H1 (cell line): ENCODE measurements around the gene ARL6IP4. TPM values are rescaled to one million over a fixed set of nuclear protein-coding genes. Genes with fewer than 3 reads are reported as not detected.

Experiments used
- CTCF ChIA-PET: fragments of 300-600 bp; sonication (Branson Sonifier 250); formaldehyde crosslinking; loops from one replicate; lab custom pipeline; 2021; ENCODE audit not compliant: partially characterized antibody; lab: Charles Lee
- POLR2A ChIA-PET: fragments of 300-600 bp; sonication (Branson Sonifier 250); formaldehyde crosslinking; loops from one replicate; lab custom pipeline; 2021; ENCODE audit warnings: inconsistent platforms; ENCODE audit not compliant: partially characterized antibody; lab: Charles Lee
- DNase-seq, 2 experiments: peaks; one replicate each; pipeline versions ENCODE4 v3.0.0 to v3.0.0-alpha.2; 2010 to 2022; ENCODE audit warnings: low spot score in 2 of 2, low read depth in 1 of 2, mixed read lengths in 1 of 2
- FAIRE-seq: peaks from 2 replicates; lab custom pipeline; 2011; peaks lifted over from hg19 to GRCh38; lab: Jason Lieb, UNC
- H2AFZ ChIP-seq: 2 replicates; pipeline ENCODE4 v1.8.1; 2012; ENCODE audit warnings: low read length, inconsistent platforms
- H2AK5ac ChIP-seq: 2 replicates; pipeline ENCODE4 v1.6.1; 2013; ENCODE audit warnings: low read depth, low read length
- H2BK120ac ChIP-seq: replicated peaks from 2 replicates; pipeline ENCODE3; 2013; ENCODE audit warnings: low read depth, low read length, inconsistent platforms
- H2BK12ac ChIP-seq: 2 replicates; pipeline ENCODE4 v1.6.1; 2013; ENCODE audit warnings: low read depth, low read length
- H2BK15ac ChIP-seq: 2 replicates; pipeline ENCODE4 v1.6.1; 2013; ENCODE audit warnings: low read length
- H2BK20ac ChIP-seq: 2 replicates; pipeline ENCODE4 v1.6.1; 2013; ENCODE audit warnings: low read length
- H2BK5ac ChIP-seq: 2 replicates; pipeline ENCODE4 v1.6.1; 2013; ENCODE audit warnings: low read depth, low read length
- H3K14ac ChIP-seq: 2 replicates; pipeline ENCODE4 v1.6.1; 2013; ENCODE audit warnings: inconsistent platforms; ENCODE audit not compliant: insufficient read length
- H3K18ac ChIP-seq: 2 replicates; pipeline ENCODE4 v1.6.1; 2013; ENCODE audit warnings: low read length; ENCODE audit errors: extremely low read depth
- H3K23ac ChIP-seq: 2 replicates; pipeline ENCODE4 v1.6.1; 2013; ENCODE audit warnings: inconsistent platforms; ENCODE audit not compliant: insufficient read length
- H3K23me2 ChIP-seq: 2 replicates; pipeline ENCODE4 v1.6.1; 2013; ENCODE audit warnings: low read depth, low read length
- H3K27ac ChIP-seq: 2 replicates; pipeline ENCODE4 v1.6.1; 2011; ENCODE audit warnings: low read depth, low read length, inconsistent platforms
- H3K27me3 ChIP-seq, 4 experiments: replicated peaks in 1 of 4; 1 replicate in 1 of 4; 2 replicates in 3 of 4; pipeline versions ENCODE4 v1.6.1 to v1.8.1; 2011 to 2013; ENCODE audit warnings: low read length in 3 of 4, mild to moderate bottlenecking in 3 of 4, inconsistent platforms in 2 of 4, mixed read lengths in 2 of 4, moderate library complexity in 1 of 4; ENCODE audit not compliant: control insufficient read depth in 3 of 4, insufficient read depth in 3 of 4; ENCODE audit errors: extremely low read depth in 1 of 4
- H3K36me3 ChIP-seq, 4 experiments: 2 replicates each; pipeline versions ENCODE4 v1.6.1 to v1.8.1; 2011 to 2013; ENCODE audit warnings: mild to moderate bottlenecking in 4 of 4, low read length in 3 of 4, moderate library complexity in 2 of 4, control low read depth in 1 of 4, inconsistent platforms in 1 of 4; ENCODE audit not compliant: insufficient read depth in 4 of 4, control insufficient read depth in 2 of 4
- H3K4ac ChIP-seq: replicated peaks from 2 replicates; pipeline ENCODE3; 2013; ENCODE audit warnings: low read length, low read depth, mixed read lengths, inconsistent platforms; ENCODE audit not compliant: insufficient read length
- H3K4me1 ChIP-seq, 4 experiments: replicated peaks in 1 of 4; 1 replicate in 1 of 4; 2 replicates in 3 of 4; pipeline versions ENCODE4 v1.6.1 to v1.8.1; 2011 to 2013; ENCODE audit warnings: low read length in 3 of 4, inconsistent platforms in 2 of 4, mixed read lengths in 1 of 4; ENCODE audit not compliant: insufficient read depth in 4 of 4, control insufficient read depth in 3 of 4
- H3K4me2 ChIP-seq, 2 experiments: 2 replicates each; pipeline versions ENCODE4 v1.6.1 to v1.8.1; 2011 to 2013; ENCODE audit warnings: low read depth in 2 of 2, low read length in 2 of 2, control low read depth in 1 of 2, inconsistent platforms in 1 of 2, mild to moderate bottlenecking in 1 of 2; ENCODE audit not compliant: insufficient read depth in 1 of 2
- H3K4me3 ChIP-seq, 4 experiments: fragments of 200-600, 300-600 bp in 1 of 4; sonication (generic), shearing (Covaris generic), sonication (Bioruptor Twin) in 1 of 4; 2 replicates each; pipeline versions ENCODE4 v1.5.1 to v1.8.1; 2011 to 2016; ENCODE audit warnings: low read length in 4 of 4, low read depth in 3 of 4, control low read depth in 2 of 4, inconsistent platforms in 2 of 4, mild to moderate bottlenecking in 2 of 4, mixed read lengths in 1 of 4, moderate library complexity in 1 of 4; ENCODE audit not compliant: insufficient read depth in 2 of 4; ENCODE audit errors: extremely low read depth in 1 of 4
- H3K56ac ChIP-seq: replicated peaks from 2 replicates; pipeline ENCODE3; 2013; ENCODE audit warnings: low read depth, mild to moderate bottlenecking, mixed read lengths, low read length, inconsistent platforms; ENCODE audit not compliant: insufficient read length
- H3K79me1 ChIP-seq: 2 replicates; pipeline ENCODE4 v1.6.1; 2013; ENCODE audit warnings: low read depth, low read length, control low read depth
- H3K79me2 ChIP-seq, 2 experiments: 2 replicates each; pipeline versions ENCODE4 v1.6.1 to v1.8.1; 2012 to 2013; ENCODE audit warnings: low read length in 2 of 2, mild to moderate bottlenecking in 2 of 2, inconsistent platforms in 1 of 2; ENCODE audit not compliant: insufficient read depth in 2 of 2, control insufficient read depth in 1 of 2
- H3K9ac ChIP-seq, 4 experiments: replicated peaks in 1 of 4; 1 replicate in 1 of 4; 2 replicates in 3 of 4; pipeline versions ENCODE4 v1.6.1 to v1.8.1; 2011 to 2013; ENCODE audit warnings: low read depth in 3 of 4, low read length in 3 of 4, control low read depth in 2 of 4, mild to moderate bottlenecking in 2 of 4, moderate library complexity in 2 of 4, inconsistent platforms in 1 of 4; ENCODE audit errors: extremely low read depth in 1 of 4
- H3K9me3 ChIP-seq, 2 experiments: 2 replicates each; pipeline versions ENCODE4 v1.6.1 to v1.8.1; 2012 to 2013; ENCODE audit warnings: mild to moderate bottlenecking in 2 of 2, moderate library complexity in 2 of 2, control low read depth in 1 of 2, inconsistent platforms in 1 of 2, low read depth in 1 of 2, low read length in 1 of 2, mixed read lengths in 1 of 2; ENCODE audit not compliant: insufficient read depth in 2 of 2
- H4K20me1 ChIP-seq, 2 experiments: replicated peaks in 1 of 2; 2 replicates each; pipeline versions ENCODE3 to v1.8.1; 2011 to 2013; ENCODE audit warnings: inconsistent platforms in 2 of 2, low read length in 2 of 2, mild to moderate bottlenecking in 1 of 2; ENCODE audit not compliant: insufficient read depth in 2 of 2, control insufficient read depth in 1 of 2
- H4K5ac ChIP-seq: 2 replicates; pipeline ENCODE4 v1.6.1; 2013; ENCODE audit warnings: low read length, low read depth, mixed read lengths, inconsistent platforms; ENCODE audit not compliant: insufficient read length
- H4K8ac ChIP-seq: 2 replicates; pipeline ENCODE4 v1.8.0; 2013; ENCODE audit warnings: mild to moderate bottlenecking, moderate library complexity, low read length, inconsistent platforms; ENCODE audit not compliant: insufficient read depth; ENCODE audit errors: extremely low read depth
- H4K91ac ChIP-seq: replicated peaks from 2 replicates; pipeline ENCODE3; 2013; ENCODE audit warnings: low read length, mixed read lengths, inconsistent platforms; ENCODE audit not compliant: insufficient read length
- CBX5 ChIP-seq: fragments of 300-800, 300-1000 bp; sonication (generic); IDR thresholded peaks from 2 replicates; pipeline ENCODE4 v1.7.1; 2016; ENCODE audit warnings: antibody characterized with exemption, low read length, low read depth
- KDM5A ChIP-seq: fragments of 200-600 bp; IDR thresholded peaks from 2 replicates; pipeline ENCODE4 v1.7.1; 2012; ENCODE audit warnings: mild to moderate bottlenecking, low read length, inconsistent platforms, mixed read lengths
- WGBS, 2 experiments: shearing (Covaris generic) in 1 of 2; methylation state at CpG; one replicate each; pipeline versions ENCODE4 v1.1.6 to v1.1.7; 2013 to 2015; ENCODE audit warnings: low lambda C conversion rate in 2 of 2, mixed read lengths in 2 of 2, inconsistent platforms in 1 of 2, low coverage in 1 of 2, missing lambda C conversion rate in 1 of 2; ENCODE audit not compliant: insufficient replicate concordance in 2 of 2, insufficient coverage in 1 of 2, insufficient read length in 1 of 2; ENCODE audit errors: extremely low coverage in 1 of 2, missing lambda C conversion rate in 1 of 2; 5-methylcytosine and 5-hydroxymethylcytosine counted together
- polyA plus RNA-seq, 7 experiments: library from polyadenylated mRNA; depleted of rRNA in 3 of 7; stranded (reverse) in 5 of 7; unstranded in 2 of 7; fragments of >200 nt in 5 of 7; fragments of 200-250 nt in 2 of 7; gene quantifications; 1 replicate in 5 of 7; 2 replicates in 1 of 7; 4 replicates in 1 of 7; pipeline versions ENCODE4 v1.2.1 to v1.2.3, GENCODE V29; 2011 to 2013; ENCODE audit warnings: missing spikeins in 2 of 7, mixed read lengths in 2 of 7
- total RNA-seq: library from RNA; stranded (reverse); fragmentation: NEBNext Ultra II Directional; extraction: Animal tissue kit (Norgen Biotek cat#: 25700); gene quantifications from 2 replicates; pipeline ENCODE4 v1.2.1, GENCODE V29; 2021

The ARL6IP4 gene
- total and polyA plus RNA-seq, 2 of the 8 experiments (the other 6 are each of a cell fraction or from before 2014, with no cell fraction given) = 76.4 to 109 TPM

GRCh38 chr12:122994781-122995502 is 14.5 kb downstream of the ARL6IP4 start:
- no peaks in the 10 kb centered on the region for H3K23me2 ChIP-seq
- no peak overlapping the region for H2BK20ac ChIP-seq
- H3K9ac ChIP-seq = no peak overlapping the region
- TF ChIP-seq KDM5A (no peak), CBX5 (no peak)
- no peak overlapping the region for H3K23ac ChIP-seq
- no peaks in the 10 kb centered on the region; a peak in 2 of 7 replicates for H3K4me1 ChIP-seq
- H3K18ac ChIP-seq = no peak overlapping the region
- H2BK12ac ChIP-seq = no peak overlapping the region
- ChIA-PET POLR2A (interaction anchor here (1.1 to 3.5 kb wide), 4 partner anchors 11 to 68 kb away, joined by 3 to 15 read pairs (median 3); partner anchors contain the start of gene ARL6IP4), CTCF (interaction anchor here (0.6 to 2.4 kb wide), 4 partner anchors 64 to 1311 kb away, joined by 3 to 7 read pairs (median 4); no protein-coding TSS in a partner anchor)
- no peaks in the 10 kb centered on the region for H3K27me3 ChIP-seq
- no peaks in the 10 kb centered on the region for H4K20me1 ChIP-seq
- H2BK120ac ChIP-seq = no peak overlapping the region
- H2BK5ac ChIP-seq = no peak overlapping the region
- no peaks in the 10 kb centered on the region for H3K9me3 ChIP-seq
- H3K4ac ChIP-seq = no peak overlapping the region
- H3K56ac ChIP-seq = no peak overlapping the region
- H4K5ac ChIP-seq = no peak overlapping the region
- H3K36me3 ChIP-seq = no peaks in the 10 kb centered on the region
- no peak overlapping the region for H2AK5ac ChIP-seq
- DNase-seq (no peak), FAIRE-seq (no peak)
- H3K4me2 ChIP-seq = no peak overlapping the region
- H4K8ac ChIP-seq = no peak overlapping the region
- no peak overlapping the region for H3K4me3 ChIP-seq
- H3K79me2 ChIP-seq = no peaks in the 10 kb centered on the region
- WGBS, 2 experiments = 83% methylated on average over 13 of the region's 13 CpGs; no CpG with 5 or more reads in 1 of the 2 experiments
- H3K27ac ChIP-seq = no peak overlapping the region
- no peak overlapping the region for H3K14ac ChIP-seq
- no peak overlapping the region for H4K91ac ChIP-seq
- H3K79me1 ChIP-seq = no peaks in the 10 kb centered on the region
- no peak overlapping the region for H2BK15ac ChIP-seq
- H2AFZ ChIP-seq = no peak overlapping the region
